Right ventricle myocardium superior (tissue), 1 donor: ENCODE data around the gene SCAF11. TPM values are rescaled to one million over a fixed set of nuclear protein-coding genes. Genes with fewer than 3 reads are reported as not detected.

Experiments
- ATAC-seq: fragments of 200-7000 bp; cut with Tn5 transposase; one replicate; pipeline ENCODE4 v1.9.1; 2020; ENCODE audit warnings: mild to moderate bottlenecking; ENCODE audit not compliant: poor library complexity
- DNase-seq: peaks from one replicate; pipeline ENCODE4 v3.0.0-alpha.2; 2020
- intact Hi-C: fragments of 100-400 bp; cut with DNase I; formaldehyde crosslinking; loops from one replicate; pipeline ENCODE4 v1.11.2; 2022
- total RNA-seq: library from RNA; stranded (reverse); fragmentation: NEBNext Ultra II Directional; extraction: Animal tissue kit (Norgen Biotek cat#: 25700); gene quantifications from one replicate; pipeline ENCODE4 v1.2.1, GENCODE V29; 2021
- donor health status: DM: no; HTN: yes; CAD: no; lungs with severe emphysema.

Gene SCAF11
- total RNA-seq, 1 donor from 2014 or later = 75.3 TPM

DNA sequence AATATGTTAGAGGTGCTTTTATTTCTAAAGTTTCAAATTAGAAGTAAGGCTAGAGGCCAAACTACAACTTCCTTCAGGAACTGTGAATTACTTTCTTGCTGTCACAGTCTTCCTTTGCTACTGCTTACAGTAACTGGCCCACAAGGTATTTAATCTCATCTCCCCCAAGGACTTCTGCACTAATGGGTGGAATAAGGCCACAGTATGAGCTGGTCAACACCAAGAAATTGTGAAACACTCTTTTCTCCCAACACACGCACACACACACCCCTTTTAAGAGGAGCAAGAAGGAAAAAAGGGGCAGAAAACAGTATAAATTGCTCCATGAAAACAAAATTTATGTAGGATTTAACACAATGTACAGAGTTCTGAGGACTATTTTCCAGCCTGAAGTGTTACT is 45.6 kb downstream of the SCAF11 start:
- intact Hi-C loops = no loop called here
- DNase-seq (no peak), ATAC-seq (no peak)

DNA sequence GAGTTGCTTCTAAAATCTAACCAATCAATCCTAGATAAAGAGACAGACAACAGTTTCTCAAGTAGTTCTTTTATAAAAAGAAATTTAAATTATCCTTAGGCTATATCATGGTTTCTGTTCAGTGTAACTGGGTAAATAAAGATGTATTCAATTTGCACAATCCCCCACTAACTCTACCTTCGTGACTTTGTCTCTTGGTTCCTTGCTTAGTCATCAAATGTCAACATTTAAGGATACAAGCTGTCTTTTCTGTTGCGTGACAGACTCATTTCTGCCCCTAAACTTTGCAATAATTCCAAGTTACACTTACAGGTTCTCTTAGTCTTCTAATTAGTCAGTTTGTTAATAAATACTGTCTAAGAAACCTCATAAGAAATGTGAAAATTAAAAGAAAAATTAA is 50.6 kb downstream of the SCAF11 start:
- no peak for DNase-seq
- intact Hi-C loops = no loop called here
- ATAC-seq = no peak

DNA sequence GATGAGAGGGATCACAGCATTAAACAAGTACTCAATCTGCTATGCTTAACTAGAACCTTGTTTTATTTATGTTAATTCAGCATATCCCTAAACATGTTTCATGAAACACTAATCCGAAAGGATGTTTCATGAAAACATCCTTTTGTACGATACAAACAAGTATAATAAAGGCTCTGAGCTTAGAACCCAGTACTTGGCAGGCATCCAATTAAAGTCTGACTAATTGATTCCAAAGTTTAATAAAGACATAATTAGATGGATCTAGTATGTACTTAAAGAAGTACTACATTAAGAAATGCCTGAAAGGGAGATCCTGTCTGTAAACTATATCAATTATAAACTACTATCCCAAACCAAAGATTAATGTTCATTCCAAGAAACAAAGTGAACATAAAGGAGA is 51.8 kb downstream of the SCAF11 start:
- intact Hi-C loops = no loop called here
- ATAC-seq = no peak
- no peak for DNase-seq

DNA sequence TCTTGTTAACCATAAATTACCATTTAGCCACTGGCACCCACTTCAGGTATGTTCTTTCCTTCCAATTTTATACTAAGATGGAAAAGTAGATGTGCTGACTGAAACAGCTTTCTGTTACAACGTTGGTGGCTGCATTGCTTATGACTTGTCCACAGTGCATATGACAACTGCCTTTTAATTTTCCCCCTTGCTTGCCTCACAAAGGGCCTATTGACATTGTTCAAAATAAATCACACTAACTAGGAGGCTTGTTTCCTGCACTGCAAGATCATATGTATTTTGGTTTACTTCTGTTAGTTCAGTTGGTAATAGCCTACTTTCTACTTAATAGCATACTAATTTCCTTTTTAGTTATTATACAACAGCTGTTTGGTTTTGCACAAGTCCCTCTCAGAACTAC is 55.4 kb downstream of the SCAF11 start:
- intact Hi-C loops = no loop called here
- ATAC-seq (no peak), DNase-seq (no peak)

DNA sequence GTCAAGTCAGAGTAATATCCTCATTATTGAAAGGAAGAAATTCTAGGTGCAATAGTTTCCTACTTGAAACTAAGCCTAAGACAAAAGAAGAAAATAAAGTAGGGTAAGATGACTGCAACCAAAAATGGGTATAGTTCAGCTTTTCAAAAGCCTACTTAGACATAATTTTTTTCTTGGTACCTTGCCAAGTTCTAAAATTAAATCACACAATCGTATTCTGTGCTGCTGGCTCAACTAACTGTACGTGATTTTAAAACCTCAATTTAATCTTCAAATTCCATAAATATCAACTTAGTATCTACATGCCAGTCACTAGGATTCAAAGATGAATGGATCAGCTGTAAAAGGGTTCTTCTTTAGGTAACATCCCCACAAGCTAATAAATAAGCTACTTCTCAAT is 56.9 kb downstream of the SCAF11 start:
- ATAC-seq (no peak), DNase-seq (no peak)
- intact Hi-C loops = no loop called here

DNA sequence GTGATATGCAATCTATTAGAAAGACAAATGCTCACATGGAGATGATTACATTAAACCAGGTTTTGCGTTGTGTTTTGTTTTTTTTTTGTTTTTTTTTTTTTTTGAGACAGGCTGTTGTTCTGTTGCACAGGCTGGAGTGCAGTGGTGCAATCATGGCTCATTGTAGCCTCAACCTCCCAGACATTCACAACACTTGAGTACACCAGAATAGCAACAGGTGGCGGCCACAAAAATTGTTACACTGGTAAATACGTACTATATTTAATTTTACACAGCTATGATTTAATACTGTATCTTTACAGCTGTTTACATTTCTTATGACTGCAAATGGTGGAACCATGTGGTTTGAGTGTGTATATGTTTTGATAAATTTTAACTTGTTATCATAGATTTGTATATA is 60.0 kb downstream of the SCAF11 start:
- ATAC-seq (no peak), DNase-seq (no peak)
- intact Hi-C loops = no loop called here

DNA sequence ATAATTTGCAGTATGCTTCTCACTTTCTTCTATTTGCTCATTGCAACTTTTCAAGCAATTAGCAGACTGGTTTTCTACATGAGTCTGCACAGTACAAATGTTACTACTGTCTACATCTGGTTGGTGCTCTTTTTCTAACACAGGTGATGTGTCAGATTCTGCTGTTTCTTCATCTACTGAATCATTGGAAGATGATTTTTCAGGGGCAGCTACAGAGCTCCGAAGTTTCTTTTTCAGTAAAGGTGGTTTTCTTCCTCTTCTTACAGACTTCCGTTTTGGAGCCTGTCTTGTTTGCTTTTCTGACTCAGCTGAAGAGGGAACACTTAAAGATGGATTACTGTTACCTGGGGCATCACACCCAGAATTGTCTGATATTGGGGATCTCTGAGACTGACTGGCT is 62.1 kb downstream of the SCAF11 start:
- DNase-seq (no peak), ATAC-seq (no peak)
- intact Hi-C loops = no loop called here

DNA sequence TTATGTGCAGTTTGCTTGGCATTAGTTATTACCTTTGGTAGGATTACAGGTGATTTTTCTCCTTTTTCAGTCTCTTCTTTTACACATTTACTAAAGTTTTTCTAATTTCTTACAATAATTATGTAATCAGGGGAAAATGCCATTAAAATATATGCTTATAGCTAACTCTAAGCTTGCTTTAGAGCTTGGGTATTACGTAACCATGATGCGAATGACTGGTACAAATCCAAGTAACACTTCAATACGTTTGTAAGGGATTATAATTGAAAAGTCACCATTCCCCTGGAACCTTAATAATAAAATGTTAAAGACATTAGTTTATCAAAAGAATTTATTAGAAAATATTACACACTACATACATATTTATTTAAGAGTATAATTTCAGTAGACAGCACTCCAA is 71.6 kb downstream of the SCAF11 start:
- intact Hi-C loops = no loop called here
- no peak for DNase-seq
- no peak for ATAC-seq

DNA sequence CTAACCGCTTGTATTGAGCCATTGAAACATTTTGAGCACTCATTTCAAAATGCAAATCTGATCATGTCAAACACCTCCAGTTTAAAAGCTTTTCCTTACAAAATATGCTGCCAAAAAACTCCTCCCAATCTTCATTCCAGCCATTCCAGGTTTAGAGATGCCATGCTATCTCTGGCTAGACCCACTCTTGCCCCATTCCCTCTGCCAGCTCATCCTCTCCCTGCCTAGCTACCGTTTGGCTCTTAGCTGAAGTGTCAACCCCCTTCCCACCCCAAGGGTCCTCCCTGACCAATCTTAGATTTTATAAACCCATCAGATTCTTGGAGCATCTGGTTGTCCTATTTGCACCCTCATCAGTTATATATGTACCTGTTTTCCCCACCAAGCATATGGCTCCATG is 75.0 kb downstream of the SCAF11 start:
- no peak for DNase-seq
- no peak for ATAC-seq
- intact Hi-C loops = no loop called here

DNA sequence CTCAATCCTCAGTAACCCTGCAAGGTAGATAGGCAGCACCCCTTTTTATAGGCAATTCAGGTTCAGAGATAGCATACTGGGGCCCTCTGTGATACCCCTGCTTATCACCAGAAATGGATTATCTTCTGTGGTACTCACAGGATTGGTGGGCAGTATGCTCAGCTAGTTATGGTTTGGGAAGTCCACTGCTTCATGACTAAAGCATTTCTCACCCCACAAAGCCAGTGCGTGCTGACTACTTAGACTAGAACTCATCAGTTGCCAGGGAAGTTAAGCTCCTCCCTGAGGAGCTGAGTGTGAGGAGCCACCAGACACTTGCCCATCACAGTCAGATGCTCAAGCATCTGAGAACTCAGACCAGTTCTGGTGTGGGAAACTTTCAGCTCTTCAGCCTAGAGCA is 76.3 kb downstream of the SCAF11 start:
- DNase-seq (no peak), ATAC-seq (no peak)
- intact Hi-C loops = no loop called here

DNA sequence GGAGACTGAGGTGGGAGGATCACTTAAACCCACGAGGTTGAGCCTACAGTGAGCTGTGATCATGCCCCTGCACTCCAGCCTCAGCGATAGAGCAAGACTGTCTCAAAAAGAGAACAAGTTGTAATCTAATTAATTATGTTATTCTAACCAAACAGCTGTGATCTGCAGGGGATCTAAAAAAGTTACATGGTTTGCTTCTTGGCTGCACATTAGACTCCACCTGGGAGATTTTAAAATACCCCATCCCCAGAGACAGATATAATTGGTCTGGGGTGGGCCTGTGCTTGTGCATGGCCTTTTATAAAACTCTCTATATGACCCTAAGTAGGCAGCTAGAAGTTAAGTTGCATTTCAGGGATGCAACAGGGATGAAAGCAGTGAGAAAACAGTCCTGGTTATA is 76.7 kb downstream of the SCAF11 start:
- intact Hi-C loops = no loop called here
- no peak for DNase-seq
- no peak for ATAC-seq

DNA sequence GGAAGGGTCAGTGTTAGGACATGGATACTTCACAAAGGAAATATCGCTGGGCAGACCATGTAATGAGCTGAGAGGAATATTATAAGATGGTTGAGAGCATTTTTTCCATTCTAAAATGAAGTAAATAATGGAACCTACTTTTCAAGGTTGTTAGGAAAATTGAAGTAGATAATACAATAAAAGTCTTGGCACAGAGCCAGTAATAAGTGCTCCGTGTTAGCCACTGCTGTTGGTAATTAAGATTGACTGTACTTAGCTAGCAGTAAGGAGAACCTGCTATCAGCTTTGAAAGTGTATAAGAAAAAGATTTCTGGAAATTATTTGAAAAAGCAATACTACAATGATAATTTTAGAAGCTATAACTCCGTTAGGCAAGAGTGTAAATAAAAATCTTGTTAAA is 77.6 kb downstream of the SCAF11 start:
- intact Hi-C loops = no loop called here
- ATAC-seq (no peak), DNase-seq (no peak)

DNA sequence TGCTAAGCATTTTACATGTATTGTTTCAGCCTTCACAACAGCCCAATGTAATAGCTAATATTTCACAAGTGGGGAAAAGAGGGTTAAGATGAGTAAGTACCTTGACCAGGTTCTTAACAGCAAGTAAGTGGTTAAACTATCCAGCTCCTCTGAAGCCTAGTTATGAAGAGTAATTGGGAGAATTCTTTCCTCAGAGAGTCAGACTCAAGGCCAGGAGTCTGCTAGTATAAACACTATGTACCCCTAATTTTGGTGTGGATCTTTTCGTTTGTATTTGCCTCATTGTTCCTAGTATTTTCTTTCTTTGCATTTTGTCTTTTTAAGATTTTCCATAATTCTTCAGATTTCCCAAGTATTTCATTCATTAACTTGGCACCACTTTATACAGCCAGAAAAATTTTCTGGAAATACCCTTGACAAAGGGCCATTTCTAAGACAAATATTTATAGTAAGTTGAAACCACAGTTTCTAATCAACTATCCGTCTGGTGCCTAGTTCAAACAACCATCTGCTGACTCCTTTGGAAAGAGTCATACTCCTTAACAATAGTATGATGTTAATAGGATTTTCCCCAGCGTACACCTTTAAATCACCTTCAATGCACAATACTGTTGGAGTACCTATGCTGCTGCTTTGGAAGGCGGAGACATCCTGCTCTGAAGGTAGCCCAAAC is 81.2 kb downstream of the SCAF11 start:
- DNase-seq = no peak
- intact Hi-C loops = no loop called here
- ATAC-seq = no peak

DNA sequence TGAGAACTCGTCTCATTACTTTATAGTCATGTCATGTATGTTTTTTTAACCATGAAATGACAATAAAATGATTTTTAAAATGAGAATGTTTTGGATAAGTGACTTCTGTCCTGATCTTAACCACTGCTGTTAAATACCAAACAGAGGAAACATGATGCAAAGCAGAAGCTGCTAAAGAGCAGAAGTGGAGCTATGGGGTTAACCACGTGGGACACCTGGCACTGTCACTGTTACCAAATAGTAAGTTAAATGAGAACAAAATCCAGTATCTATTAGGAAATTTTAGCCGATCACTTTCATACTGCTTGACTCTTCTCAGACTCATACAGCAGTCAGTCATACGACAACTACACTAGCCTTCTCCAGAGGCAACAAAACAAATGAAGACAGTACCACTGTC is 82.4 kb downstream of the SCAF11 start:
- intact Hi-C loops = no loop called here
- no peak for ATAC-seq

DNA sequence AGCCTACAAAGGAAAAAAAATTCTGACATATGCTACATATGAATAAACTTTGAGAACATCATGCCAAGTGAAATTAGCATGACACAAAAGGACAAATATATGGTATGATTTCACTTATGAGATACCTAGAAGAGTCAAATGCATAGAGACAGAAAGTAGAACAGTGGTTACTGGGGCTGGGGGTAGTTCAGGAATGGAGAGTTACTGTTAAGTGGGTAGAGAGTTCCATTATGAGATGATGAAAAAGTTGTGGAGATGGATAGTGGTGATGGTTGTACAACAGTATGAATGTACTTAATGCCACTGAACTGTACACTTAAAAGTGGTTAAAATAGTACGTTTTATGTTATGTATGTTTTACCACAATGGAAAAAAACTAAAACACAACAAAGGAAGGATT is 92.3 kb downstream of the SCAF11 start:
- ATAC-seq = no peak

More for the DNA sequence above, 82.4 kb downstream of the SCAF11 start:
- DNase-seq = no peak

DNA sequence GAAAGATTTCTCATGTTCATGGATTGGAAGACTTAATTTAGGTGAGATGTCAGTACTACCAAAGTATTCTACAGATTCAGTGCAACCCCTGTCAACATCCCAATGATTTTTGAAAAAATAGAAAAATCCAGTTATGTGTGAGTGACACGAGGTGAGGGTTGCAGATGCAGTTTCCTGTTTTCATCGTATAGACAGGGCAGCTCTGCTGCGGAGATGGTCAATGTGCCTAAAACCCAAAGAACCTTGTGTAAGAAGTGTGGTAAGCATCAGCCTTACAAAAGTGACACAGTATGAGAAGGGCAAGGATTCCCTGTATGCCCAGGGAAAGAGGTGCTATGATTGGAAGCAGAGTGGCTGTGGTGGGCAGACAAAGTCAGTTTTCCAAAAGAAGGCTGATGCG is 94.4 kb downstream of the SCAF11 start:
- no peak for DNase-seq
- intact Hi-C loops = no loop called here
- no peak for ATAC-seq

More for the DNA sequence above, 92.3 kb downstream of the SCAF11 start:
- intact Hi-C loops = no loop called here
- no peak for DNase-seq

DNA sequence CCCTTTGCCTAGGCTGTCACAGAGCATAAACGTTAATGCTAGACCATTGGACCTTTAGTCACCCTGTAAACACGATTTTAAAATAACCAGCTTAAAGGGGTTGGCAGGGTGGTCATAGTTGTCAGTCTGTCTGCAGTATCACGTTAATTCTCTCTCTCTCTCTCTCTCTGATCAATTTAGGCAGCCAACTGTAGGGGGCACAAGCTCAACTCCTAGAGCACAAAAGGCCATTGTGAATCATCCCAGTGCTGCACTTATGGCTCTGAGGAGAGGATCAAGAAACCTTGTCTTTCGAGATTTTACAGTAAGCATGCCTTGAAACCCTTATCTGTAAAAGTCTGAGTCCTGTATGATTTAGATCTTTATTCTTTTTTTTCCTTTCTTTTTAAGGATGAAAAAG is 97.1 kb downstream of the SCAF11 start:
- intact Hi-C loops = no loop called here
- no peak for ATAC-seq
- DNase-seq = no peak

DNA sequence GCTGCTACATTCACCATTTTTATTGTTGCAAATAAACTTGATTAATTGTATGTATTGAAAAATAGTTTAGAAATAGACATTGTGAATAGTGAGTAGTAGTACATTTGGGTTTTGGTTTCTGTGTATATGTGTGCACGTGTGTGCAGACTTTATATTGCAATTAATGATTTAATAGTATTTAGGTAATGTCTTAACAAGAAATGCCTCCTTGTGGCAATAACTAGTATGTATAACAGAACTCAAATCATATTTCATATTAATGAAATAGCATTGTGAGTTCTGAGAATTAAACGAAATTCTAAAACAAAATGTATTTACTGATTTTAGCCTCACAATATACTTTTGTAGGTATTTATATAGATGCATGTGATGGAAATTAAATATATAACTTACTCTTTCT is 100.1 kb downstream of the SCAF11 start:
- intact Hi-C loops = no loop called here
- DNase-seq (no peak), ATAC-seq (no peak)

DNA sequence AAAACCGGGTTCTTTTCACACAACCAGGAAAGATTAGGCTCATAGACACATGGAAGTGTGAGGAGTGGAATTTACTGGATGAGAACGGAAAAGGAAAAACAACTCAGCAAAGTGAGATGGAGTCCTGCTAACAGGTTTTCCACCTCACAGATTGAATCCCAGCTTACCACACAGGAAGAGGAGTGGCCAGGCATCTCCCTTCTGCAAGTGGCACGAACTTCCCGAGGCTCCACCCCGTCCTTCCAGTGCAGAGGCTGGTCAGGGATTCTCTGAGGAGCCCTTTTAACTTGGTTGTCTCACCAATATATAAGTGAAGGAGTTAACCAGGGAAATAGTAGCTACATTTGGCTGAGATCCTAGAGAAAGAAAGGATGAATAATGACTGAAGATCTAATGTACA is 102.8 kb downstream of the SCAF11 start:
- intact Hi-C loops = no loop called here
- ATAC-seq = no peak
- no peak for DNase-seq

DNA sequence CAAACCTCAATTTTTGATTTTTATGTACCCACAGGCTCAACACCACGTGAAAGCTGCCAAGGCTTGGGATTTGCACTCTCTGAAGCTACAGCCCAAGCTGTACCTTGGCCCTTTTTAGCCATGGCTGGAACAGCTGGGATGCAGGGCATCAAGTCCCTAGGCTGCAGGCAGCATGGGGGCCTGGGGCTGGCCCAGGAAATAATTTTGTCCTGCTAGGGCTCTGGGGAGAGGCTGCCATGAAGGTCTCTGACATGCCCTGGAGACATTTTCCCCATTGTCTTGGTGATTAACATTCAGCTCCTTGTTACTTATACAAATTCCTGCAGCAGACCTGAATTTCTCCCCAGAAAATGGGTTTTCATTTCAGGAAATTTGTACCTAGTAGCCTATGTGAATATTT is 103.7 kb downstream of the SCAF11 start:
- DNase-seq (no peak), ATAC-seq (no peak)
- intact Hi-C loops = no loop called here

DNA sequence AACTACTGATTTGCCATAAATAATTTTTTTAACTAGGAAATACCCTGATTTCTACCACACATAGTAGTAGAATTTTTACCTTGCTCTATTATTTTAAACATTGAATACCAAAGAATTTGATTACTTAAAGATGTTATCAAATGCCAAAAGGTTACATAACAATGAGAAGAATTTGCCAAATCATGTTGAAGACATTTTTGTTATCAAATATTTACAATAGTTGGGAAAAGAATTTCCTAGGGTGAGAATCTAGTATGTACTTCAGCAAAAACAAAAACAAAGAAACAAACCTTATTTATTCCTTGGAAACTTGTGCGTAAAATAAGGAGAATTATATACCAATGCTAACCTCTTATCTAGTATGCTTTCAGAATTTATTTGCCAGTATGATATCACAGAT is 107.2 kb downstream of the SCAF11 start:
- no peak for ATAC-seq
- intact Hi-C loops = no loop called here
- DNase-seq = no peak
